HepG2 (cell line): ENCODE data around the gene TRPC6. TPM values are rescaled to one million over a fixed set of nuclear protein-coding genes. Genes with fewer than 3 reads are reported as not detected.

Experiments used
- ATAC-seq: fragments of 200-7000 bp; cut with Tn5 transposase; 3 replicates; pipeline ENCODE4 v1.9.1; 2020; ENCODE audit warnings: mild to moderate bottlenecking, moderate library complexity
- BruUV-seq: library from RNA; stranded (reverse); fragments of 400-500 nt; replicated peaks from 2 replicates; lab custom pipeline; 2021; lab: Mats Ljungman, UMichigan
- CTCF ChIA-PET: fragments of 300-600 bp; formaldehyde crosslinking; extraction: SDS; loops from one replicate; lab custom pipeline; 2021; ENCODE audit warnings: low total read pairs, inconsistent platforms, low intra/inter-chr PET ratio; lab: Yijun Ruan, JAX
- POLR2A ChIA-PET: fragments of 350-600 bp; sonication (Branson Sonifier 250); formaldehyde crosslinking; loops from one replicate; lab custom pipeline; 2020; ENCODE audit warnings: antibody characterized with exemption, inconsistent platforms; lab: Yijun Ruan, JAX
- DNase-seq: peaks from one replicate; pipeline ENCODE4 v3.0.0-alpha.2; 2015; ENCODE audit warnings: low spot score
- FAIRE-seq: peaks from 3 replicates; lab custom pipeline; 2011; peaks lifted over from hg19 to GRCh38; lab: Jason Lieb, UNC
- H2AFZ ChIP-seq: one replicate; pipeline ENCODE4 v1.6.1; 2011; ENCODE audit warnings: low read length, inconsistent platforms
- H3K27ac ChIP-seq: fragments of 300-600 bp; 3 replicates; pipeline ENCODE4 v1.8.0; 2011; ENCODE audit warnings: mixed run types, mild to moderate bottlenecking, mixed read lengths, low read length, inconsistent platforms; ENCODE audit not compliant: insufficient read depth; ENCODE audit errors: extremely low read length
- H3K27me3 ChIP-seq, 2 experiments: fragments of 200-600 bp in 1 of 2; 2 replicates in 1 of 2; 3 replicates in 1 of 2; pipeline versions ENCODE4 v1.6.0 to v1.8.0; 2011; ENCODE audit warnings: low read length in 2 of 2, mild to moderate bottlenecking in 2 of 2, moderate library complexity in 2 of 2, inconsistent platforms in 1 of 2; ENCODE audit not compliant: insufficient read depth in 2 of 2, control insufficient read depth in 1 of 2
- H3K36me3 ChIP-seq, 2 experiments: fragments of 200-600 bp in 1 of 2; replicated peaks in 1 of 2; 2 replicates in 1 of 2; 3 replicates in 1 of 2; pipeline versions ENCODE4 v1.5.1 to v1.8.0; 2011; ENCODE audit warnings: low read length in 2 of 2, inconsistent platforms in 1 of 2; ENCODE audit not compliant: insufficient read depth in 2 of 2, control insufficient read depth in 1 of 2
- H3K4me1 ChIP-seq: 2 replicates; pipeline ENCODE4 v1.5.1; 2012; ENCODE audit warnings: low read length, inconsistent platforms; ENCODE audit not compliant: insufficient read depth
- H3K4me2 ChIP-seq: 2 replicates; pipeline ENCODE4 v1.6.0; 2011; ENCODE audit warnings: low read depth, low read length, inconsistent platforms
- H3K4me3 ChIP-seq, 3 experiments: fragments of 200-600 bp in 1 of 3; sonication (generic), shearing (Covaris generic) in 1 of 3; replicated peaks in 1 of 3; 2 replicates each; pipeline ENCODE4 v1.5.1; 2011 to 2016; ENCODE audit warnings: low read length in 3 of 3, inconsistent platforms in 2 of 3, low read depth in 2 of 3, mild to moderate bottlenecking in 2 of 3, control low read depth in 1 of 3, mixed read lengths in 1 of 3; ENCODE audit not compliant: insufficient read depth in 1 of 3
- H3K79me2 ChIP-seq: one replicate; pipeline ENCODE4 v1.6.1; 2011; ENCODE audit warnings: low read length, inconsistent platforms; ENCODE audit not compliant: insufficient read depth
- H3K9ac ChIP-seq: 2 replicates; pipeline ENCODE4 v1.6.0; 2011; ENCODE audit warnings: mild to moderate bottlenecking, low read depth, low read length, inconsistent platforms; ENCODE audit not compliant: insufficient read depth
- H3K9me3 ChIP-seq: 2 replicates; pipeline ENCODE4 v1.5.1; 2012; ENCODE audit warnings: mild to moderate bottlenecking, low read length
- H4K20me1 ChIP-seq: 2 replicates; pipeline ENCODE4 v1.6.0; 2011; ENCODE audit warnings: inconsistent platforms, mild to moderate bottlenecking, low read length, moderate library complexity; ENCODE audit not compliant: insufficient read depth
- GABPB1 ChIP-seq: IDR thresholded peaks from 2 replicates; pipeline ENCODE4 v1.6.1; 2016; ENCODE audit warnings: mild to moderate bottlenecking, missing genetic modification reagents, moderate library complexity, missing compliant biosample characterization
- GRHL1 ChIP-seq: sonication (generic); formaldehyde crosslinking; conservative IDR thresholded peaks from 2 replicates; pipeline ENCODE4 v1.8.0; 2022; ENCODE audit warnings: missing genetic modification reagents
- HMG20A ChIP-seq: IDR thresholded peaks from 2 replicates; pipeline ENCODE4 v1.6.1; 2016; ENCODE audit warnings: borderline replicate concordance
- ZMYM4 ChIP-seq: sonication (generic); formaldehyde crosslinking; IDR thresholded peaks from 2 replicates; pipeline ENCODE4 v1.8.1; 2023; ENCODE audit warnings: mild to moderate bottlenecking, missing genetic modification reagents
- ZNF20 ChIP-seq: sonication (generic); formaldehyde crosslinking; IDR thresholded peaks from 2 replicates; pipeline ENCODE4 v1.4.0; 2020; ENCODE audit warnings: mild to moderate bottlenecking, moderate library complexity, missing genetic modification reagents
- ZNF512 ChIP-seq: sonication (generic); formaldehyde crosslinking; IDR thresholded peaks from 2 replicates; pipeline ENCODE4 v1.4.0; 2020; ENCODE audit warnings: mild to moderate bottlenecking, missing genetic modification reagents
- ZNF770 ChIP-seq: sonication (generic); formaldehyde crosslinking; IDR thresholded peaks from 2 replicates; pipeline ENCODE4 v1.5.0; 2020; ENCODE audit warnings: mild to moderate bottlenecking, missing genetic modification reagents
- ZNF788 ChIP-seq: sonication (generic); formaldehyde crosslinking; IDR thresholded peaks from 2 replicates; pipeline ENCODE4 v1.5.0; 2020; ENCODE audit warnings: mild to moderate bottlenecking, missing genetic modification reagents, borderline replicate concordance
- ZNF83 ChIP-seq: sonication (generic); formaldehyde crosslinking; IDR thresholded peaks from 2 replicates; pipeline ENCODE4 v1.4.0; 2020; ENCODE audit warnings: missing genetic modification reagents, mild to moderate bottlenecking, borderline replicate concordance
- ZSCAN25 ChIP-seq: sonication (generic); formaldehyde crosslinking; IDR thresholded peaks from 2 replicates; pipeline ENCODE4 v1.8.0; 2022; ENCODE audit warnings: mild to moderate bottlenecking, missing genetic modification reagents
- WGBS: methylation state at CpG from one replicate; pipeline ENCODE4 v1.1.6; 2017; ENCODE audit warnings: low lambda C conversion rate; 5-methylcytosine and 5-hydroxymethylcytosine counted together
- in situ Hi-C: cut with HindIII; loops from 2 replicates; pipeline ENCODE4 v1.10.0; 2017; ENCODE audit warnings: low pct_unique_long_range_greater_than_20kb; ENCODE audit not compliant: extremely low pct_ligation_motif_present
- intact Hi-C: fragments of 100-400 bp; cut with micrococcal nuclease; formaldehyde crosslinking; loops from one replicate; pipeline ENCODE4 v1.10.0; 2022; ENCODE audit not compliant: unreplicated experiment
- polyA plus RNA-seq, 8 experiments: library from polyadenylated mRNA; depleted of rRNA in 3 of 8; stranded (reverse) in 7 of 8; unstranded in 1 of 8; fragments of >200 nt; fragmentation: Illumina TruSeq in 4 of 8; extraction: Trizol in 4 of 8; gene quantifications; 2 replicates each; pipeline versions ENCODE4 v1.2.1 to v1.2.3, GENCODE V29; 2011 to 2016; ENCODE audit warnings: low read depth in 4 of 8, missing spikeins in 1 of 8, mixed read lengths in 1 of 8; ENCODE audit not compliant: insufficient read depth in 1 of 8
- total RNA-seq, 5 experiments: library from RNA; depleted of rRNA; stranded (reverse); fragments of >200 nt; fragmentation: Illumina TruSeq; extraction: Trizol; gene quantifications; 2 replicates each; pipeline ENCODE4 v1.2.3, GENCODE V29; 2016; ENCODE audit warnings: low read depth in 1 of 5
- TF ChIP-seq, protein P1 (sequence below): sonication (generic); formaldehyde crosslinking; IDR thresholded peaks from 2 replicates; pipeline ENCODE4 v1.4.0; 2020; ENCODE audit warnings: missing genetic modification reagents
- TF ChIP-seq, protein P2 (sequence below): sonication (generic); formaldehyde crosslinking; IDR thresholded peaks from 2 replicates; pipeline ENCODE4 v1.4.0; 2020; ENCODE audit warnings: mild to moderate bottlenecking, missing genetic modification reagents

TRPC6 gene
- total and polyA plus RNA-seq, 2 of the 13 experiments (the other 11 are each of a cell fraction or from before 2014, with no cell fraction given), result not detected

DNA sequence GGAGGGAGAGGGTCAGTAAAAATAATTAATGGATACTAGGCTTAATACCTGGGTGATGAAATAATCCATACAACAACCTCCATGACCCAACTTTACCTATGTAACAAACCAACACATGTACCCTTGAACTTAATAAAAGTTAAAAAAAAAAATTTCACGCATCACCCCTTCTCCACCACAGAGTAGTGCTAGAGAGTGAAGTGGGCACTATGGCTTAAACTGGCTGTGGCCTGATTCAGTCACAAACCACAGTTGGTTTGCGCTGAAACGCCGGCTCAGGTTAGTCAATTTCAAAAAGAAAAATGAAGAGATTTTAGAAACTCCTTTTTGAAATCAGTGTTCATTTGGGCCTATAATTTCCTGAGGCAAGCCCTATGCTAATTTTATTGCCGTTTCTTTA lies 144.3 kb downstream of the TRPC6 start:
- H3K9me3 ChIP-seq, result no peaks in the 10 kb centered on the region
- CTCF ChIA-PET, result no interaction called here
- intact Hi-C loops, result no loop called here
- TF ChIP-seq, protein P1, sequence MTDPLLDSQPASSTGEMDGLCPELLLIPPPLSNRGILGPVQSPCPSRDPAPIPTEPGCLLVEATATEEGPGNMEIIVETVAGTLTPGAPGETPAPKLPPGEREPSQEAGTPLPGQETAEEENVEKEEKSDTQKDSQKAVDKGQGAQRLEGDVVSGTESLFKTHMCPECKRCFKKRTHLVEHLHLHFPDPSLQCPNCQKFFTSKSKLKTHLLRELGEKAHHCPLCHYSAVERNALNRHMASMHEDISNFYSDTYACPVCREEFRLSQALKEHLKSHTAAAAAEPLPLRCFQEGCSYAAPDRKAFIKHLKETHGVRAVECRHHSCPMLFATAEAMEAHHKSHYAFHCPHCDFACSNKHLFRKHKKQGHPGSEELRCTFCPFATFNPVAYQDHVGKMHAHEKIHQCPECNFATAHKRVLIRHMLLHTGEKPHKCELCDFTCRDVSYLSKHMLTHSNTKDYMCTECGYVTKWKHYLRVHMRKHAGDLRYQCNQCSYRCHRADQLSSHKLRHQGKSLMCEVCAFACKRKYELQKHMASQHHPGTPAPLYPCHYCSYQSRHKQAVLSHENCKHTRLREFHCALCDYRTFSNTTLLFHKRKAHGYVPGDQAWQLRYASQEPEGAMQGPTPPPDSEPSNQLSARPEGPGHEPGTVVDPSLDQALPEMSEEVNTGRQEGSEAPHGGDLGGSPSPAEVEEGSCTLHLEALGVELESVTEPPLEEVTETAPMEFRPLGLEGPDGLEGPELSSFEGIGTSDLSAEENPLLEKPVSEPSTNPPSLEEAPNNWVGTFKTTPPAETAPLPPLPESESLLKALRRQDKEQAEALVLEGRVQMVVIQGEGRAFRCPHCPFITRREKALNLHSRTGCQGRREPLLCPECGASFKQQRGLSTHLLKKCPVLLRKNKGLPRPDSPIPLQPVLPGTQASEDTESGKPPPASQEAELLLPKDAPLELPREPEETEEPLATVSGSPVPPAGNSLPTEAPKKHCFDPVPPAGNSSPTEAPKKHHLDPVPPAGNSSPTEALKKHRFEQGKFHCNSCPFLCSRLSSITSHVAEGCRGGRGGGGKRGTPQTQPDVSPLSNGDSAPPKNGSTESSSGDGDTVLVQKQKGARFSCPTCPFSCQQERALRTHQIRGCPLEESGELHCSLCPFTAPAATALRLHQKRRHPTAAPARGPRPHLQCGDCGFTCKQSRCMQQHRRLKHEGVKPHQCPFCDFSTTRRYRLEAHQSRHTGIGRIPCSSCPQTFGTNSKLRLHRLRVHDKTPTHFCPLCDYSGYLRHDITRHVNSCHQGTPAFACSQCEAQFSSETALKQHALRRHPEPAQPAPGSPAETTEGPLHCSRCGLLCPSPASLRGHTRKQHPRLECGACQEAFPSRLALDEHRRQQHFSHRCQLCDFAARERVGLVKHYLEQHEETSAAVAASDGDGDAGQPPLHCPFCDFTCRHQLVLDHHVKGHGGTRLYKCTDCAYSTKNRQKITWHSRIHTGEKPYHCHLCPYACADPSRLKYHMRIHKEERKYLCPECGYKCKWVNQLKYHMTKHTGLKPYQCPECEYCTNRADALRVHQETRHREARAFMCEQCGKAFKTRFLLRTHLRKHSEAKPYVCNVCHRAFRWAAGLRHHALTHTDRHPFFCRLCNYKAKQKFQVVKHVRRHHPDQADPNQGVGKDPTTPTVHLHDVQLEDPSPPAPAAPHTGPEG, result no peak
- TF ChIP-seq ZNF83 (CRISPR knock-in tag) (no peak), GABPB1 (CRISPR knock-in tag) (no peak), HMG20A (CRISPR knock-in tag) (no peak), ZNF20 (CRISPR knock-in tag) (no peak), ZNF512 (CRISPR knock-in tag) (no peak), GRHL1 (CRISPR knock-in tag) (no peak), ZSCAN25 (no peak), ZMYM4 (CRISPR knock-in tag) (no peak), ZNF788 (CRISPR knock-in tag) (no peak), ZNF770 (CRISPR knock-in tag) (no peak)
- TF ChIP-seq, protein P2, sequence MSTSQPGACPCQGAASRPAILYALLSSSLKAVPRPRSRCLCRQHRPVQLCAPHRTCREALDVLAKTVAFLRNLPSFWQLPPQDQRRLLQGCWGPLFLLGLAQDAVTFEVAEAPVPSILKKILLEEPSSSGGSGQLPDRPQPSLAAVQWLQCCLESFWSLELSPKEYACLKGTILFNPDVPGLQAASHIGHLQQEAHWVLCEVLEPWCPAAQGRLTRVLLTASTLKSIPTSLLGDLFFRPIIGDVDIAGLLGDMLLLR, result no peak

More for the DNA sequence above, 144.3 kb downstream of the TRPC6 start:
- DNase-seq, result no peak
- Histone ChIP-seq H3K4me1 (no peaks in the 10 kb centered on the region), H3K9ac (no peak overlapping the region), H3K36me3 (no peaks in the 10 kb centered on the region), H3K79me2 (no peaks in the 10 kb centered on the region), H3K27me3 (no peaks in the 10 kb centered on the region), H3K4me2 (no peak overlapping the region), H4K20me1 (no peaks in the 10 kb centered on the region), H2AFZ (no peak overlapping the region), H3K27ac (no peak overlapping the region), H3K4me3 (no peak overlapping the region)
- peak; percentile 56 for ATAC-seq
- POLR2A ChIA-PET, result no interaction called here
- WGBS, result 75% methylated on average over 5 of the region's 5 CpGs
- in situ Hi-C loops, result loop anchor here (25.0 kb wide), 1 partner anchor 573 kb away; no protein-coding TSS in a partner anchor
- no TSS peak for BruUV-seq
- no peak for FAIRE-seq
